Bronchial epithelial cell (primary cell): ENCODE data around the gene ZBTB17. TPM values are rescaled to one million over a fixed set of nuclear protein-coding genes. Genes with fewer than 3 reads are reported as not detected.

Source experiments
- DNase-seq: peaks from one replicate; pipeline ENCODE4 v3.0.0-alpha.2; 2010; ENCODE audit warnings: low read depth
- FAIRE-seq: peaks from 2 replicates; lab custom pipeline; 2011; peaks lifted over from hg19 to GRCh38; lab: Jason Lieb, UNC
- H3K27me3 ChIP-seq: 2 replicates; pipeline ENCODE4 v1.5.1; 2011; ENCODE audit warnings: low read length; ENCODE audit not compliant: control insufficient read depth, insufficient read depth
- H3K36me3 ChIP-seq: 2 replicates; pipeline ENCODE4 v1.5.1; 2011; ENCODE audit warnings: low read length; ENCODE audit not compliant: control insufficient read depth, insufficient read depth
- H3K4me3 ChIP-seq: 2 replicates; pipeline ENCODE4 v1.5.1; 2011; ENCODE audit warnings: mild to moderate bottlenecking, low read depth, low read length, control low read depth
- total RNA-seq: library from RNA; depleted of rRNA; stranded (reverse); fragments of >200 nt; gene quantifications from 2 replicates; pipeline ENCODE4 v1.2.1, GENCODE V29; 2014
- TF ChIP-seq, protein P1 (sequence below): IDR thresholded peaks from 2 replicates; pipeline ENCODE4 v1.5.1; 2011; ENCODE audit warnings: mild to moderate bottlenecking, moderate library complexity, low read length, control low read depth, inconsistent platforms; ENCODE audit not compliant: insufficient read depth, severe bottlenecking

Gene ZBTB17
- total RNA-seq, 1 donor from 2014 or later = 33.7 TPM

DNA sequence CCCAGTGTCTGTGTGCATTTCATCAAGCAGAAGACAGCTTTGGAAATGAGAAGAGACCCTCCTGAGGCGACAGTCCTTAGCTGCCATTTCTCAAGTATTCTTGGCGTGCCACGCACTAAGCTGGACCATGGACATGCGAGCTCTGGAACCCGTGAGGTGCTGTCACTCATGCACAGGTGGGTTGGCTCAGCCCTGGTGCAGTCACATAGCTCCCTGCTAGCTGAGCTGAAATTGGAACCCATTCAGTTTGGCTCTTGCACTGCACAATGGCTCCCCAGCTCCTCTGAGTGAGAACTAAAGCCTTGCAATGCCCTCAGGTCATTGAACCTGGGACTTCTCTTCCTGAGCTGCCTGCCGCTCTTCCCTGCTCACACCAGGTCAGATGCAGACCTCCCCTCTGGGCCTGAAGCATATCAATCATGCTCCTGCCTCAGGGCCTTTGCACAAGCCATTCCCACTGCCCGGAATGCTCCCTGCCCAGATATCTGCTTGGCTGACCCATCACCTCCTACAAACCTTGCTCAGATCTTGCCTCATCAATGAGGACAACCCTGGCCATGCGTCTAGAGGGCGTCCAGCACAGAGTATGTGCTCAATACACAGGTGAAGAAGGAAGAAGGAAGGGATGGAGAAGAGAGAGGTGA is 21.9 kb upstream of the ZBTB17 start:
- no peaks in the 10 kb centered on the region for H3K27me3 ChIP-seq
- H3K36me3 ChIP-seq = no peaks in the 10 kb centered on the region
- no peak for FAIRE-seq
- DNase-seq = no peak
- TF ChIP-seq, protein P1, sequence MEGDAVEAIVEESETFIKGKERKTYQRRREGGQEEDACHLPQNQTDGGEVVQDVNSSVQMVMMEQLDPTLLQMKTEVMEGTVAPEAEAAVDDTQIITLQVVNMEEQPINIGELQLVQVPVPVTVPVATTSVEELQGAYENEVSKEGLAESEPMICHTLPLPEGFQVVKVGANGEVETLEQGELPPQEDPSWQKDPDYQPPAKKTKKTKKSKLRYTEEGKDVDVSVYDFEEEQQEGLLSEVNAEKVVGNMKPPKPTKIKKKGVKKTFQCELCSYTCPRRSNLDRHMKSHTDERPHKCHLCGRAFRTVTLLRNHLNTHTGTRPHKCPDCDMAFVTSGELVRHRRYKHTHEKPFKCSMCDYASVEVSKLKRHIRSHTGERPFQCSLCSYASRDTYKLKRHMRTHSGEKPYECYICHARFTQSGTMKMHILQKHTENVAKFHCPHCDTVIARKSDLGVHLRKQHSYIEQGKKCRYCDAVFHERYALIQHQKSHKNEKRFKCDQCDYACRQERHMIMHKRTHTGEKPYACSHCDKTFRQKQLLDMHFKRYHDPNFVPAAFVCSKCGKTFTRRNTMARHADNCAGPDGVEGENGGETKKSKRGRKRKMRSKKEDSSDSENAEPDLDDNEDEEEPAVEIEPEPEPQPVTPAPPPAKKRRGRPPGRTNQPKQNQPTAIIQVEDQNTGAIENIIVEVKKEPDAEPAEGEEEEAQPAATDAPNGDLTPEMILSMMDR = no peak
- H3K4me3 ChIP-seq = no peak overlapping the region

- Histone ChIP-seq H3K4me3 (no peak overlapping the region), H3K36me3 (no peaks in the 10 kb centered on the region), H3K27me3 (no peaks in the 10 kb centered on the region)
- DNase-seq (no peak), FAIRE-seq (no peak)
- TF ChIP-seq, protein P1 = no peak
These were observed 21.2 kb upstream of the ZBTB17 start for GRCh38 chr1:15997076-15997585.

- peak; percentile 41 for DNase-seq
- TF ChIP-seq, protein P1 = peak; percentile 92
- no peak for FAIRE-seq
These were observed 18.9 kb upstream of the ZBTB17 start for GRCh38 chr1:15994590-15995351.

GRCh38 chr1:15994081-15994480 is 18.2 kb upstream of the ZBTB17 start:
- no peak overlapping the region for H3K4me3 ChIP-seq
- H3K27me3 ChIP-seq = no peaks in the 10 kb centered on the region
- DNase-seq = no peak
- no peaks in the 10 kb centered on the region for H3K36me3 ChIP-seq
- FAIRE-seq = no peak
- TF ChIP-seq, protein P1 = no peak

More at GRCh38 chr1:15994590-15995351, 18.9 kb upstream of the ZBTB17 start:
- Histone ChIP-seq H3K36me3 (no peaks in the 10 kb centered on the region), H3K4me3 (no peak overlapping the region), H3K27me3 (no peaks in the 10 kb centered on the region)

DNA sequence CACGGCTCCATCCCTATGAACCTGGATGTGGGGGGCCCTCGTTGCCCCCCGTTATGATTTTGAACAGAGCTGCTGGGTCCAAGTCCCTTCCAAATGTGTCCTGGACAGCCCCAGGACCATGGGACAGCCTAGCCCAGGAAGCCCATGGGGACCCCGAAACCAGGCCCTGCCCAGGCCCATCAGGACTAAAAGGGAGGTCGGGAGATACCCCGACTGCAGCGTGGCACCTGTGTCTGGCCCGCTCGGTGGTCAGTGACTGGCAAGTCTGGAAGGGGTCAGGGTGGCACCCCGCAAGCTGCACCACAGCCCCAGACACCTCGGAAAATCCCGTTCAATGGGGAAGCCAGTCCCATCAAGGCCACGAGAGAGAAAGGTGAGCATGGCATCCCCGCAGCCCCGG is 17.8 kb upstream of the ZBTB17 start:
- DNase-seq (no peak), FAIRE-seq (no peak)
- TF ChIP-seq, protein P1 = no peak
- H3K27me3 ChIP-seq = peaks cover 2% of the 10 kb centered on the region
- H3K4me3 ChIP-seq = no peak overlapping the region
- no peaks in the 10 kb centered on the region for H3K36me3 ChIP-seq
